ENCODE results near the gene OR5J2. TPM values are rescaled to one million over a fixed set of nuclear protein-coding genes. Genes with fewer than 3 reads are reported as not detected.
"Not testable (repeated sequence)": the region's sequence is repeated elsewhere in the genome, so short reads cannot be mapped to it uniquely, and the experiment has no call there.

Gene OR5J2
- not detected for total RNA-seq

DNA sequence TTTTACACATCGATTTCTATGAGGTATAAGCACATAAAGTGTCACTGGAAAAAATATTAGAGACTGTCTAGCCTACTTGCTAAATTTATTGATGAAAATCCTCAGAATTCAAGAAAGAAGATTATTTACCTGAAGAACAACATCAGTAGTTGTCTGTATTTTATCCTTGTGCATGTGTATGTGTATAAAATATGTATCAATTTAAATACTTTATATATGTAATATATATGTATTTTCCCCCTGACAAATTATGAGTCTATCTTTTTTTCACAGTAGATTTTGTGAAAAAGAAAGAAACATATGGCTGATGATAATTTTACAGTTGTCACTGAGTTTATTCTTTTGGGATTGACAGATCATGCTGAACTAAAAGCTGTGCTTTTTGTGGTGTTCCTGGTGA lies at the start of gene OR5J2:
TSS of gene OR5J2 (plus strand) at position 301 of the 400 bp plus-strand sequence. CDS start at position 301, 0 bp downstream.
- Mint-ChIP-seq H3K4me3 (no peak within 1 kb of the TSS), H3K27ac (no peak within 1 kb of the TSS), H3K27me3 (no peaks in the 10 kb centered on the region), H3K4me1 (ENCODE audit: low read depth) (no peaks in the 10 kb centered on the region), H3K9me3 (peaks cover 17% of the 10 kb centered on the region), H3K36me3 (ENCODE audit: low read depth) (no peaks in the 10 kb centered on the region)
- ChIA-PET CTCF (no interaction called here), POLR2A (no interaction called here)
- TF ChIP-seq, protein P1, sequence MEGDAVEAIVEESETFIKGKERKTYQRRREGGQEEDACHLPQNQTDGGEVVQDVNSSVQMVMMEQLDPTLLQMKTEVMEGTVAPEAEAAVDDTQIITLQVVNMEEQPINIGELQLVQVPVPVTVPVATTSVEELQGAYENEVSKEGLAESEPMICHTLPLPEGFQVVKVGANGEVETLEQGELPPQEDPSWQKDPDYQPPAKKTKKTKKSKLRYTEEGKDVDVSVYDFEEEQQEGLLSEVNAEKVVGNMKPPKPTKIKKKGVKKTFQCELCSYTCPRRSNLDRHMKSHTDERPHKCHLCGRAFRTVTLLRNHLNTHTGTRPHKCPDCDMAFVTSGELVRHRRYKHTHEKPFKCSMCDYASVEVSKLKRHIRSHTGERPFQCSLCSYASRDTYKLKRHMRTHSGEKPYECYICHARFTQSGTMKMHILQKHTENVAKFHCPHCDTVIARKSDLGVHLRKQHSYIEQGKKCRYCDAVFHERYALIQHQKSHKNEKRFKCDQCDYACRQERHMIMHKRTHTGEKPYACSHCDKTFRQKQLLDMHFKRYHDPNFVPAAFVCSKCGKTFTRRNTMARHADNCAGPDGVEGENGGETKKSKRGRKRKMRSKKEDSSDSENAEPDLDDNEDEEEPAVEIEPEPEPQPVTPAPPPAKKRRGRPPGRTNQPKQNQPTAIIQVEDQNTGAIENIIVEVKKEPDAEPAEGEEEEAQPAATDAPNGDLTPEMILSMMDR (IDR thresholded peaks at IDR 0.05) = no peak
- DNase-seq (no peak), ATAC-seq (no peak)
- intact Hi-C loops (cut with micrococcal nuclease) = no loop called here

- TF ChIP-seq, protein P1 (IDR thresholded peaks at IDR 0.05) = no peak
- Mint-ChIP-seq H3K36me3 (ENCODE audit: low read depth) (no peaks in the 10 kb centered on the region), H3K27me3 (no peaks in the 10 kb centered on the region), H3K27ac (no peak within 1 kb of the TSS), H3K9me3 (peaks cover 18% of the 10 kb centered on the region), H3K4me3 (no peak within 1 kb of the TSS), H3K4me1 (ENCODE audit: low read depth) (no peaks in the 10 kb centered on the region)
- CTCF ChIA-PET = no interaction called here
- intact Hi-C loops (cut with micrococcal nuclease) = no loop called here
- POLR2A ChIA-PET = no interaction called here
- DNase-seq = no peak
- no peak for ATAC-seq
These were observed 36.2 kb upstream of the OR5J2 start, which contains the start of gene OR8J3 for GRCh38 chr11:56140151-56140661. OR8J3 (minus strand) TSS chr11:56140201; CDS start chr11:56137718, 2,483 bp downstream.

GRCh38 chr11:56143681-56144080 lies 32.7 kb upstream of the OR5J2 start:
- H3K4me3 Mint-ChIP-seq; CTCF ChIA-PET; POLR2A ChIA-PET; H3K27me3 Mint-ChIP-seq; ATAC-seq; H3K4me1 Mint-ChIP-seq (ENCODE audit: low read depth); H3K36me3 Mint-ChIP-seq (ENCODE audit: low read depth); DNase-seq; H3K27ac Mint-ChIP-seq; intact Hi-C loops (cut with micrococcal nuclease): not testable (repeated sequence)
- peaks cover 11% of the 10 kb centered on the region for H3K9me3 Mint-ChIP-seq

DNA sequence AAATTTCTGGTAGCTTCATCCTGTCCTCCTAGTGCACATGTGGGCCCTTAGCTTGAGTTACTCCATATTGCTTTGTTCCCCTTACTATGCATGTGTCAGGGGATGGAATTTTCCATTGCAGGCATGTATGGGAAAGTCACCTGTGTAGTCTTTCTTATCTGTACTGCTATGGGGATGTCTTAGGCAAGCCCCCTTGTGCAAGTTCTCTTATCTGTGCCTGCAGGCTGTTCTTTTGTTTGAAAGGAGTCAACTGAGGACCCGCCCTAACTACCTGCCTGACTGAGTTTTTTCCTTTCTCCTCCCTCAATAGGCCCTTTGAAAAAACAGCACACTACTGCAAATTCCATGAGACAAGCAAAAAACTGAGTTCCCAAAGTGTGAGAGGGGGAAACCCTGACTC lies 25.0 kb upstream of the OR5J2 start:
- CTCF ChIA-PET = no interaction called here
- Mint-ChIP-seq H3K27me3 (no peaks in the 10 kb centered on the region), H3K9me3 (peaks cover 31% of the 10 kb centered on the region), H3K4me1 (ENCODE audit: low read depth) (no peaks in the 10 kb centered on the region), H3K27ac (no peak overlapping the region), H3K4me3 (no peak overlapping the region), H3K36me3 (ENCODE audit: low read depth) (no peaks in the 10 kb centered on the region)
- TF ChIP-seq, protein P1 (IDR thresholded peaks at IDR 0.05) = no peak
- DNase-seq = no peak
- POLR2A ChIA-PET = no interaction called here
- no peak for ATAC-seq
- intact Hi-C loops (cut with micrococcal nuclease) = no loop called here

DNA sequence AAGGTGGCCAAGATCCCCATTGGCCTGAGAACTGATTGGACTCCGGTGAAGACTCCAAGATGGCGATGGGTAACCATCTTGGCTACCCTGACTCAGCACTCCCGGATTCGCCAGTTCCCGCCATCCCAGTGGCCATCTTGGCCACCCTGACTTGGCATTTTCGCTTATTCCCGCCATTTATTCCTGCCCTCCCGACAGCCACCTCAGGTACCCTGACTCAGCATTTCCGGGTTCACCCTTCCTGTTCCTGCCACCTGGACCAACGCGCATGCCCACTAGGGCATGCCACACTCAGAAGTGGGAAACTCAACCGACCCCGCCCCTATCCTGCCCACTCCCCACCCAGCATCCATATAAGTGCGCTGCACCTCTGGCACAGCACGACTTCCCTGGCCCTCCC lies 24.1 kb upstream of the OR5J2 start:
- H3K27me3 Mint-ChIP-seq = no peaks in the 10 kb centered on the region
- intact Hi-C loops (cut with micrococcal nuclease) = no loop called here

More for the DNA sequence above, 24.1 kb upstream of the OR5J2 start:
- no peaks in the 10 kb centered on the region for H3K36me3 Mint-ChIP-seq (ENCODE audit: low read depth)
- H3K4me3 Mint-ChIP-seq = no peak overlapping the region
- H3K27ac Mint-ChIP-seq = no peak overlapping the region
- TF ChIP-seq, protein P1 (IDR thresholded peaks at IDR 0.05) = no peak
- H3K9me3 Mint-ChIP-seq = peaks cover 38% of the 10 kb centered on the region
- no peaks in the 10 kb centered on the region for H3K4me1 Mint-ChIP-seq (ENCODE audit: low read depth)
- DNase-seq (no peak), ATAC-seq (no peak)
- ChIA-PET CTCF (no interaction called here), POLR2A (no interaction called here)

Measured in activated CD8-positive, alpha-beta T cell treated with anti-CD3 and anti-CD28 coated beads for 36 hours (primary cell).